ENCODE results near the gene CRISP2.

DNA sequence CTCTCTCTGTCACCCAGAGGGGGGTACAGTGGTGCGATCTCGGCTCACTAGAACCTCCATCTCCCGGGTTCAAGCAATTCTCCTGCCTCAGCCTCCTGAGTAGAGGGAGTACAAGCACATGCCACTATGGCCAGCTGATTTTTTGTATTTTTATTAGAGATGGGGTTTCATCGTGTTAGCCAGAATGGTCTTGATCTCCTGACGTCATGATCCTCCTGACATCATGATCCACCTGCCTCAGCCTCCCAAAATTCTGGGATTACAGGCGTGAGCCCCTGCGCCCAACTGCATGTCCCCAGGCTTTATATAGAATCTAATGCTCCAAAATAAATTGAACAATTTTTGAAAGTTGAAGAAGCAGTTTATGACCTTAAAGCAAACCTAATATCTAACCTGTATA lies 7.0 kb upstream of the CRISP2 start:
- TF ChIP-seq POLR2AphosphoS5 (IDR thresholded peaks at IDR 0.05; ENCODE audit: borderline replicate concordance, low read depth, low read length) (no peak), EZH2 (IDR thresholded peaks at IDR 0.05) (no peak)
